DND-41 (cell line): ENCODE results near the gene MGAT5B.

Experiments
- CTCF ChIP-seq: IDR thresholded peaks from 2 replicates; pipeline ENCODE4 v1.5.1; 2012; ENCODE audit warnings: borderline replicate concordance, low read length, moderate library complexity, mild to moderate bottlenecking; ENCODE audit not compliant: poor library complexity, severe bottlenecking; ENCODE audit errors: extremely low read depth
- EZH2 ChIP-seq: IDR thresholded peaks from 3 replicates; pipeline ENCODE4 v1.6.1; 2012; ENCODE audit warnings: borderline replicate concordance, low read depth, mild to moderate bottlenecking, moderate library complexity, low read length, inconsistent platforms; ENCODE audit not compliant: severe bottlenecking

- TF ChIP-seq CTCF (no peak), EZH2 (no peak)
Measured at GRCh38 chr17:76924345-76925342, 56.4 kb downstream of the MGAT5B start.
